Measurements from ENCODE around the gene GRIA2.

GRCh38 chr4:157231525-157231924 lies 11.0 kb downstream of the GRIA2 start:
- TF ChIP-seq, protein P1, sequence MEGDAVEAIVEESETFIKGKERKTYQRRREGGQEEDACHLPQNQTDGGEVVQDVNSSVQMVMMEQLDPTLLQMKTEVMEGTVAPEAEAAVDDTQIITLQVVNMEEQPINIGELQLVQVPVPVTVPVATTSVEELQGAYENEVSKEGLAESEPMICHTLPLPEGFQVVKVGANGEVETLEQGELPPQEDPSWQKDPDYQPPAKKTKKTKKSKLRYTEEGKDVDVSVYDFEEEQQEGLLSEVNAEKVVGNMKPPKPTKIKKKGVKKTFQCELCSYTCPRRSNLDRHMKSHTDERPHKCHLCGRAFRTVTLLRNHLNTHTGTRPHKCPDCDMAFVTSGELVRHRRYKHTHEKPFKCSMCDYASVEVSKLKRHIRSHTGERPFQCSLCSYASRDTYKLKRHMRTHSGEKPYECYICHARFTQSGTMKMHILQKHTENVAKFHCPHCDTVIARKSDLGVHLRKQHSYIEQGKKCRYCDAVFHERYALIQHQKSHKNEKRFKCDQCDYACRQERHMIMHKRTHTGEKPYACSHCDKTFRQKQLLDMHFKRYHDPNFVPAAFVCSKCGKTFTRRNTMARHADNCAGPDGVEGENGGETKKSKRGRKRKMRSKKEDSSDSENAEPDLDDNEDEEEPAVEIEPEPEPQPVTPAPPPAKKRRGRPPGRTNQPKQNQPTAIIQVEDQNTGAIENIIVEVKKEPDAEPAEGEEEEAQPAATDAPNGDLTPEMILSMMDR (IDR thresholded peaks at IDR 0.05), result no peak
- TF ChIP-seq POLR2A (IDR thresholded peaks at IDR 0.05), result no peak

Data from esophagus squamous epithelium (tissue), 4 donors.